ENCODE results near the gene GRID1.

- TF ChIP-seq, protein P1, sequence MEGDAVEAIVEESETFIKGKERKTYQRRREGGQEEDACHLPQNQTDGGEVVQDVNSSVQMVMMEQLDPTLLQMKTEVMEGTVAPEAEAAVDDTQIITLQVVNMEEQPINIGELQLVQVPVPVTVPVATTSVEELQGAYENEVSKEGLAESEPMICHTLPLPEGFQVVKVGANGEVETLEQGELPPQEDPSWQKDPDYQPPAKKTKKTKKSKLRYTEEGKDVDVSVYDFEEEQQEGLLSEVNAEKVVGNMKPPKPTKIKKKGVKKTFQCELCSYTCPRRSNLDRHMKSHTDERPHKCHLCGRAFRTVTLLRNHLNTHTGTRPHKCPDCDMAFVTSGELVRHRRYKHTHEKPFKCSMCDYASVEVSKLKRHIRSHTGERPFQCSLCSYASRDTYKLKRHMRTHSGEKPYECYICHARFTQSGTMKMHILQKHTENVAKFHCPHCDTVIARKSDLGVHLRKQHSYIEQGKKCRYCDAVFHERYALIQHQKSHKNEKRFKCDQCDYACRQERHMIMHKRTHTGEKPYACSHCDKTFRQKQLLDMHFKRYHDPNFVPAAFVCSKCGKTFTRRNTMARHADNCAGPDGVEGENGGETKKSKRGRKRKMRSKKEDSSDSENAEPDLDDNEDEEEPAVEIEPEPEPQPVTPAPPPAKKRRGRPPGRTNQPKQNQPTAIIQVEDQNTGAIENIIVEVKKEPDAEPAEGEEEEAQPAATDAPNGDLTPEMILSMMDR (IDR thresholded peaks at IDR 0.05) = no peak
- no peak for TF ChIP-seq POLR2A (IDR thresholded peaks at IDR 0.05)
Measured at GRCh38 chr10:86354761-86355540, 11.6 kb downstream of the GRID1 start.
